HG02571 (cell line): ENCODE data around the gene PRSS27.

Experiments
- ATAC-seq: cut with Tn5 transposase; IDR thresholded peaks from one replicate; pipeline ENCODE4 v1.9.1; 2021; ENCODE audit warnings: mild to moderate bottlenecking, moderate library complexity; ENCODE audit not compliant: unreplicated experiment

PRSS27 gene

GRCh38 chr16:2720064-2720457, at the start of gene PRSS27:
Gene PRSS27, minus strand, starts transcription at chr16:2720224. Its CDS starts 64 bp downstream, at chr16:2720160.
- ATAC-seq: no peak

- ATAC-seq: no peak
Measured at GRCh38 chr16:2769675-2770056, 49.6 kb upstream of the PRSS27 start.

- no peak for ATAC-seq
Measured at GRCh38 chr16:2769100-2769529, 49.1 kb upstream of the PRSS27 start.

GRCh38 chr16:2768403-2769089, 48.5 kb upstream of the PRSS27 start:
- no peak for ATAC-seq

- ATAC-seq: no peak
Measured at GRCh38 chr16:2767891-2768290, 47.9 kb upstream of the PRSS27 start.

- ATAC-seq: no peak
Measured at GRCh38 chr16:2767140-2767731, 47.2 kb upstream of the PRSS27 start.

GRCh38 chr16:2766430-2767139, 46.6 kb upstream of the PRSS27 start:
- ATAC-seq: no peak

GRCh38 chr16:2765462-2766404, 45.7 kb upstream of the PRSS27 start:
- ATAC-seq: no peak

GRCh38 chr16:2764718-2765117, 44.7 kb upstream of the PRSS27 start:
- no peak for ATAC-seq

GRCh38 chr16:2763173-2763572, 43.1 kb upstream of the PRSS27 start:
- no peak for ATAC-seq

GRCh38 chr16:2762711-2763110, 42.7 kb upstream of the PRSS27 start:
- no peak for ATAC-seq

GRCh38 chr16:2761886-2762583, 42.0 kb upstream of the PRSS27 start:
- ATAC-seq: no peak

GRCh38 chr16:2761472-2761871, 41.4 kb upstream of the PRSS27 start:
- ATAC-seq: no peak

GRCh38 chr16:2757344-2757743, 37.3 kb upstream of the PRSS27 start:
- no peak for ATAC-seq

GRCh38 chr16:2756288-2757015, 36.4 kb upstream of the PRSS27 start:
- ATAC-seq: no peak

- ATAC-seq: no peak
Measured at GRCh38 chr16:2755158-2755557, 35.1 kb upstream of the PRSS27 start.

GRCh38 chr16:2753733-2754020, 33.7 kb upstream of the PRSS27 start:
- ATAC-seq: no peak

- peak; percentile 47 for ATAC-seq
Measured at GRCh38 chr16:2752850-2753732, 33.1 kb upstream of the PRSS27 start.
